Measurements from ENCODE around the gene MAG. TPM values are rescaled to one million over a fixed set of nuclear protein-coding genes. Genes with fewer than 3 reads are reported as not detected.

Gene MAG
- total RNA-seq, 1 experiment from 2014 or later: 0.46 TPM

DNA sequence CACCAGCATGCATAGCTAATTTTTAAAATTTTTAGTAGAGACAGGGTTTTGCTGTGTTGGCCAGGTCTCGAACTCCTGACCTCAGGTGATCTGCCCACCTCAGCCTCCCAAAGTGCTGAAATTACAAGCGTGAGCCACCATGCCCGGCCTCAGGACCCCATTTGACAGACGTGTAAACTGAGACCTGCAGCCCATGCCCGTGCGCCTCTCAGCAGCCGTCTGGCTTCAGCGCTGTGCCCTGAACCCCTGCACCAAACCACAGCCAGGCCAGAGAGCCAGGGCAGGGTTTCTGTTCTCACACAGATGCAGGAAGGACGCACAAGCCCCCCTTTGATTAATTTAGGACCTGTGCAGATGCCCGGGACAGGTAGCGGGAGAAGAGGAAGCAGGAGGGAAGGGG is 48.5 kb downstream of the MAG start:
- no peak overlapping the region for H3K4me3 Mint-ChIP-seq
- H3K9me3 Mint-ChIP-seq: no peaks in the 10 kb centered on the region
- ATAC-seq (no peak), DNase-seq (ENCODE audit: low spot score) (no peak)
- H3K27ac Mint-ChIP-seq: no peak overlapping the region
- H3K36me3 Mint-ChIP-seq: no peaks in the 10 kb centered on the region
- H3K4me1 Mint-ChIP-seq: 0 out of 2 replicates have a peak, but pooled peaks cover 3% of the 10 kb centered on the region
- ChIA-PET POLR2A (no interaction called here), CTCF (interaction anchor here (2.1 kb wide), 1 partner anchor 12 kb away, joined by 6 read pairs; no protein-coding TSS in a partner anchor)
- no peaks in the 10 kb centered on the region; the same call in 1 of the 2 replicates for H3K27me3 Mint-ChIP-seq (ENCODE audit: low read depth)
- TF ChIP-seq ZNF423 (CRISPR knock-in tag; IDR thresholded peaks at IDR 0.05) (no peak), ZNF263 (CRISPR knock-in tag; IDR thresholded peaks at IDR 0.05; ENCODE audit: low read depth) (no peak), CTCF (IDR thresholded peaks at IDR 0.05) (no peak), ARID4B (CRISPR knock-in tag; IDR thresholded peaks at IDR 0.05; ENCODE audit: borderline replicate concordance) (no peak), ZNF512 (CRISPR knock-in tag; IDR thresholded peaks at IDR 0.05; ENCODE audit: borderline replicate concordance) (no peak), ATF2 (CRISPR knock-in tag; IDR thresholded peaks at IDR 0.05; ENCODE audit: borderline replicate concordance, low read depth) (no peak), USF2 (CRISPR knock-in tag; IDR thresholded peaks at IDR 0.05) (no peak), FOXP4 (CRISPR knock-in tag; IDR thresholded peaks at IDR 0.05) (no peak), GABPB1 (CRISPR knock-in tag; IDR thresholded peaks at IDR 0.05) (no peak), ZNF232 (CRISPR knock-in tag; IDR thresholded peaks at IDR 0.05) (no peak), TEAD1 (CRISPR knock-in tag; IDR thresholded peaks at IDR 0.05) (no peak), ZNF219 (CRISPR knock-in tag; IDR thresholded peaks at IDR 0.05; ENCODE audit: borderline replicate concordance) (no peak), JAZF1 (CRISPR knock-in tag; IDR thresholded peaks at IDR 0.05) (no peak)
- TF ChIP-seq, protein P1, sequence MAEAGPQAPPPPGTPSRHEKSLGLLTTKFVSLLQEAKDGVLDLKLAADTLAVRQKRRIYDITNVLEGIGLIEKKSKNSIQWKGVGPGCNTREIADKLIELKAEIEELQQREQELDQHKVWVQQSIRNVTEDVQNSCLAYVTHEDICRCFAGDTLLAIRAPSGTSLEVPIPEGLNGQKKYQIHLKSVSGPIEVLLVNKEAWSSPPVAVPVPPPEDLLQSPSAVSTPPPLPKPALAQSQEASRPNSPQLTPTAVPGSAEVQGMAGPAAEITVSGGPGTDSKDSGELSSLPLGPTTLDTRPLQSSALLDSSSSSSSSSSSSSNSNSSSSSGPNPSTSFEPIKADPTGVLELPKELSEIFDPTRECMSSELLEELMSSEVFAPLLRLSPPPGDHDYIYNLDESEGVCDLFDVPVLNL (CRISPR knock-in tag; IDR thresholded peaks at IDR 0.05; ENCODE audit: borderline replicate concordance, low read depth): no peak
- TF ChIP-seq, protein P2, sequence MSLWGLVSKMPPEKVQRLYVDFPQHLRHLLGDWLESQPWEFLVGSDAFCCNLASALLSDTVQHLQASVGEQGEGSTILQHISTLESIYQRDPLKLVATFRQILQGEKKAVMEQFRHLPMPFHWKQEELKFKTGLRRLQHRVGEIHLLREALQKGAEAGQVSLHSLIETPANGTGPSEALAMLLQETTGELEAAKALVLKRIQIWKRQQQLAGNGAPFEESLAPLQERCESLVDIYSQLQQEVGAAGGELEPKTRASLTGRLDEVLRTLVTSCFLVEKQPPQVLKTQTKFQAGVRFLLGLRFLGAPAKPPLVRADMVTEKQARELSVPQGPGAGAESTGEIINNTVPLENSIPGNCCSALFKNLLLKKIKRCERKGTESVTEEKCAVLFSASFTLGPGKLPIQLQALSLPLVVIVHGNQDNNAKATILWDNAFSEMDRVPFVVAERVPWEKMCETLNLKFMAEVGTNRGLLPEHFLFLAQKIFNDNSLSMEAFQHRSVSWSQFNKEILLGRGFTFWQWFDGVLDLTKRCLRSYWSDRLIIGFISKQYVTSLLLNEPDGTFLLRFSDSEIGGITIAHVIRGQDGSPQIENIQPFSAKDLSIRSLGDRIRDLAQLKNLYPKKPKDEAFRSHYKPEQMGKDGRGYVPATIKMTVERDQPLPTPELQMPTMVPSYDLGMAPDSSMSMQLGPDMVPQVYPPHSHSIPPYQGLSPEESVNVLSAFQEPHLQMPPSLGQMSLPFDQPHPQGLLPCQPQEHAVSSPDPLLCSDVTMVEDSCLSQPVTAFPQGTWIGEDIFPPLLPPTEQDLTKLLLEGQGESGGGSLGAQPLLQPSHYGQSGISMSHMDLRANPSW (CRISPR knock-in tag; conservative IDR thresholded peaks at IDR 0.05; ENCODE audit: low read depth): no peak
